H9 (cell line): ENCODE data around the gene SYNPO2. TPM values are rescaled to one million over a fixed set of nuclear protein-coding genes. Genes with fewer than 3 reads are reported as not detected.

Experiments
- DNase-seq: peaks from one replicate; pipeline ENCODE4 v3.0.0-alpha.2; 2017
- H2AFZ ChIP-seq: one replicate; pipeline ENCODE4 v1.6.1; 2013; ENCODE audit warnings: mild to moderate bottlenecking, low read length, control low read depth, moderate library complexity
- H2AK5ac ChIP-seq: 2 replicates; pipeline ENCODE4 v1.6.1; 2013; ENCODE audit warnings: low read length, control low read depth, mixed read lengths; ENCODE audit not compliant: insufficient read length
- H2BK120ac ChIP-seq: one replicate; pipeline ENCODE4 v1.6.1; 2013; ENCODE audit warnings: low read depth, mild to moderate bottlenecking, low read length, control low read depth, inconsistent platforms; ENCODE audit not compliant: poor library complexity, severe bottlenecking
- H2BK12ac ChIP-seq: 2 replicates; pipeline ENCODE4 v1.6.1; 2013; ENCODE audit warnings: low read length, control low read depth, mixed read lengths, low read depth; ENCODE audit not compliant: insufficient read length
- H2BK15ac ChIP-seq: 2 replicates; pipeline ENCODE4 v1.6.1; 2013; ENCODE audit warnings: low read depth, low read length, control low read depth
- H2BK20ac ChIP-seq: one replicate; pipeline ENCODE4 v1.6.1; 2013; ENCODE audit warnings: low read depth, mild to moderate bottlenecking, low read length, control low read depth, inconsistent platforms; ENCODE audit not compliant: poor library complexity, severe bottlenecking
- H2BK5ac ChIP-seq: 2 replicates; pipeline ENCODE4 v1.6.1; 2013; ENCODE audit warnings: low read length, control low read depth, mixed read lengths; ENCODE audit not compliant: insufficient read length
- H3K14ac ChIP-seq: 2 replicates; pipeline ENCODE4 v1.6.1; 2013; ENCODE audit warnings: low read length, control low read depth; ENCODE audit not compliant: insufficient read depth
- H3K18ac ChIP-seq: 2 replicates; pipeline ENCODE4 v1.6.1; 2013; ENCODE audit warnings: low read depth, mild to moderate bottlenecking, mixed read lengths, low read length, control low read depth; ENCODE audit not compliant: insufficient read length
- H3K23ac ChIP-seq: 2 replicates; pipeline ENCODE4 v1.6.1; 2013; ENCODE audit warnings: low read length, control low read depth, mixed read lengths, low read depth; ENCODE audit not compliant: insufficient read length
- H3K23me2 ChIP-seq: 2 replicates; pipeline ENCODE4 v1.6.1; 2013; ENCODE audit warnings: low read depth, mild to moderate bottlenecking, mixed read lengths, low read length, control low read depth; ENCODE audit not compliant: insufficient read length, poor library complexity, severe bottlenecking
- H3K27ac ChIP-seq: 2 replicates; pipeline ENCODE4 v1.5.1; 2013; ENCODE audit warnings: low read length, control low read depth, mixed read lengths, low read depth; ENCODE audit not compliant: insufficient read length
- H3K27me3 ChIP-seq: 2 replicates; pipeline ENCODE4 v1.6.1; 2013; ENCODE audit warnings: low read length, control low read depth, inconsistent platforms; ENCODE audit not compliant: insufficient read depth
- H3K4ac ChIP-seq: 2 replicates; pipeline ENCODE4 v1.6.1; 2013; ENCODE audit warnings: low read depth, mild to moderate bottlenecking, control low read depth, inconsistent platforms, low read length, moderate library complexity
- H3K4me1 ChIP-seq: 2 replicates; pipeline ENCODE4 v1.6.1; 2013; ENCODE audit warnings: low read length, control low read depth, inconsistent platforms; ENCODE audit not compliant: insufficient read depth
- H3K4me2 ChIP-seq: 2 replicates; pipeline ENCODE4 v1.6.1; 2013; ENCODE audit warnings: low read length, control low read depth, mixed read lengths; ENCODE audit not compliant: insufficient read length, insufficient read depth
- H3K56ac ChIP-seq: 2 replicates; pipeline ENCODE4 v1.6.1; 2013; ENCODE audit warnings: low read depth, mild to moderate bottlenecking, mixed read lengths, low read length, control low read depth; ENCODE audit not compliant: insufficient read length
- H3K79me1 ChIP-seq: 2 replicates; pipeline ENCODE4 v1.6.1; 2013; ENCODE audit warnings: low read depth, mild to moderate bottlenecking, moderate library complexity, low read length, control low read depth, inconsistent platforms; ENCODE audit not compliant: insufficient read depth, poor library complexity, severe bottlenecking
- H3K79me2 ChIP-seq: 2 replicates; pipeline ENCODE4 v1.6.1; 2013; ENCODE audit warnings: low read length, control low read depth, inconsistent platforms; ENCODE audit not compliant: insufficient read depth
- H3K9ac ChIP-seq: 2 replicates; pipeline ENCODE4 v1.6.1; 2013; ENCODE audit warnings: low read length, control low read depth, mixed read lengths; ENCODE audit not compliant: insufficient read length; ENCODE audit errors: extremely low read depth
- H3K9me3 ChIP-seq: one replicate; pipeline ENCODE4 v1.6.1; 2013; ENCODE audit warnings: low read depth, low read length, inconsistent platforms; ENCODE audit not compliant: control insufficient read depth
- H3T11ph ChIP-seq: one replicate; pipeline ENCODE4 v1.6.1; 2013; ENCODE audit warnings: mild to moderate bottlenecking, low read length, control low read depth, inconsistent platforms
- H4K20me1 ChIP-seq: one replicate; pipeline ENCODE4 v1.6.1; 2013; ENCODE audit not compliant: control insufficient read depth, insufficient read length, insufficient read depth
- H4K5ac ChIP-seq: 2 replicates; pipeline ENCODE4 v1.6.1; 2013; ENCODE audit warnings: low read depth, mild to moderate bottlenecking, mixed read lengths, low read length, control low read depth; ENCODE audit not compliant: insufficient read length
- H4K8ac ChIP-seq: replicated peaks from 2 replicates; pipeline ENCODE4 v1.6.1; 2013; ENCODE audit warnings: low read length, control low read depth, mixed read lengths, low read depth; ENCODE audit not compliant: insufficient read length
- H4K91ac ChIP-seq: 2 replicates; pipeline ENCODE4 v1.6.1; 2013; ENCODE audit warnings: low read depth, mild to moderate bottlenecking, moderate library complexity, mixed read lengths, low read length, control low read depth; ENCODE audit not compliant: insufficient read length
- H3K27ac Mint-ChIP-seq, 3 experiments: 2 replicates in 2 of 3; 3 replicates in 1 of 3; pipeline ENCODE4 v1.8.0; 2020 to 2021; ENCODE audit warnings: mixed read lengths in 3 of 3, mild to moderate bottlenecking in 1 of 3, moderate library complexity in 1 of 3
- H3K27me3 Mint-ChIP-seq: 2 replicates; pipeline ENCODE4 v1.8.0; 2021; ENCODE audit warnings: low read depth, mild to moderate bottlenecking, moderate library complexity, mixed read lengths
- H3K36me3 Mint-ChIP-seq, 3 experiments: 2 replicates in 2 of 3; 3 replicates in 1 of 3; pipeline ENCODE4 v1.8.0; 2020 to 2021; ENCODE audit warnings: low read depth in 3 of 3, mixed read lengths in 3 of 3; ENCODE audit not compliant: insufficient read depth in 1 of 3
- H3K4me1 Mint-ChIP-seq, 2 experiments: 2 replicates each; pipeline ENCODE4 v1.8.0; 2020; ENCODE audit warnings: mixed read lengths in 2 of 2
- H3K4me3 Mint-ChIP-seq, 2 experiments: 2 replicates in 1 of 2; 3 replicates in 1 of 2; pipeline ENCODE4 v1.8.0; 2020 to 2021; ENCODE audit warnings: mild to moderate bottlenecking in 2 of 2, mixed read lengths in 2 of 2, moderate library complexity in 1 of 2
- H3K9me3 Mint-ChIP-seq, 2 experiments: 2 replicates in 1 of 2; 3 replicates in 1 of 2; pipeline ENCODE4 v1.8.0; 2020; ENCODE audit warnings: mild to moderate bottlenecking in 2 of 2, mixed read lengths in 2 of 2, moderate library complexity in 1 of 2
- CTCF ChIP-seq: fragments of 200-600 bp; sonication (generic); conservative IDR thresholded peaks from 3 replicates; pipeline ENCODE4 v1.8.0; 2021; ENCODE audit warnings: antibody characterized with exemption, mild to moderate bottlenecking
- total RNA-seq: library from RNA; stranded (reverse); gene quantifications from 2 replicates; pipeline ENCODE4 v1.2.1, GENCODE V29; 2021

The SYNPO2 gene
- total RNA-seq, 1 experiment from 2014 or later, result 1.1 TPM

GRCh38 chr4:118845552-118846050 lies 43.1 kb upstream of the SYNPO2 start:
- no peaks in the 10 kb centered on the region for H3K79me1 ChIP-seq
- H3K27me3 ChIP-seq, result no peaks in the 10 kb centered on the region
- no peaks in the 10 kb centered on the region for H3K9me3 Mint-ChIP-seq
- no peak overlapping the region for H3T11ph ChIP-seq
- H3K36me3 Mint-ChIP-seq, result no peaks in the 10 kb centered on the region; a peak in 2 of 7 replicates
- H2AFZ ChIP-seq, result no peak overlapping the region
- no peak overlapping the region for H2BK15ac ChIP-seq
- H3K23me2 ChIP-seq, result peaks cover 1% of the 10 kb centered on the region
- H3K4me1 Mint-ChIP-seq, result peaks cover 47 to 50% of the 10 kb centered on the region in 2 experiments
- no peaks in the 10 kb centered on the region for H3K79me2 ChIP-seq
- H2BK120ac ChIP-seq, result no peak overlapping the region
- no peak overlapping the region for H3K4me2 ChIP-seq
- H3K9me3 ChIP-seq, result no peaks in the 10 kb centered on the region
- no peaks in the 10 kb centered on the region for H3K27me3 Mint-ChIP-seq
- H3K27ac ChIP-seq, result no peak overlapping the region
- H3K27ac Mint-ChIP-seq, result no peak overlapping the region
- no peak overlapping the region for H4K5ac ChIP-seq
- no peak overlapping the region for H3K56ac ChIP-seq
- H2BK20ac ChIP-seq, result no peak overlapping the region
- H3K4ac ChIP-seq, result no peak overlapping the region
- no peak overlapping the region for H3K9ac ChIP-seq
- H2AK5ac ChIP-seq, result no peak overlapping the region
- no peak overlapping the region for H3K18ac ChIP-seq
- H3K4me3 Mint-ChIP-seq, result no peak overlapping the region
- H2BK5ac ChIP-seq, result no peak overlapping the region
- H3K4me1 ChIP-seq, result peaks cover 13% of the 10 kb centered on the region; the same call in 1 of the 2 replicates
- TF ChIP-seq CTCF, result no peak
- H4K91ac ChIP-seq, result no peak overlapping the region
- no peak for DNase-seq
- no peak overlapping the region for H4K8ac ChIP-seq
- H3K14ac ChIP-seq, result no peak overlapping the region
- H2BK12ac ChIP-seq, result no peak overlapping the region
- H3K23ac ChIP-seq, result no peak overlapping the region
- H4K20me1 ChIP-seq, result no peaks in the 10 kb centered on the region
